T-helper 9 cell (primary cell): Measurements from ENCODE around the gene MAP4K4.
"Not testable (repeated sequence)": the region's sequence is repeated elsewhere in the genome, so short reads cannot be mapped to it uniquely, and the experiment has no call there.

Experiments
- DNase-seq: peaks from one replicate; pipeline ENCODE4 v3.0.0-alpha.2; 2020

MAP4K4 gene

GRCh38 chr2:101935764-101936163 is 238.3 kb downstream of the MAP4K4 start:
- DNase-seq: not testable (repeated sequence)

GRCh38 chr2:101942851-101943250 is 245.3 kb downstream of the MAP4K4 start:
- no peak for DNase-seq
